Measurements from ENCODE around the gene N4BP3.

DNA sequence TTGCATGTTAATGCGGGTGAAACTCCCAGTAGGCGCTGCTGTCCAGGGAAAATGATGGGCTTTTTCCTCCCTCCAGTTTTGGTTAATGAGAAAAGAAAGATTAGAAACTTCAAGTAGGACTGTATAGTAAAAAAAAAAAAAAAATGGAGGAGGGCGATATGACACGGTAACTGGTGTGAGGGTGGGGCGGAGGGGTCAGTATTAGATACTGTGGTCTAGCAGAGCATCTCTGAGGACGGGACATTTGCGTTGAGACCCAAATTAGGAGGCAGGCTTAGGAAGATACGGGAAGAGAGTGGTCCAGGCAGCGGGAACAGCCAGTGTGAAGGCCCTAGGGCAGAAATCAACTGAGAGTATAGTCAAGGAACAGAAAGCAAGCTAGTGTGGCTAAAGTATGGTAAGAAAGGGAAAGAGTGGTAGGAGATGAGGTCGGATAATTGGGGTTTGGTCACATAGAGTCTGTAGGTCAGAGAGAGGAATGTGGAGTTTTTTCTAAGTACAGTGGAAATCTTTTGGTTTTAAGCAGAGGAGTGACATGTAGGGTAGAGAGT lies 18.2 kb downstream of the N4BP3 start:
- TF ChIP-seq CTCF (IDR thresholded peaks at IDR 0.05; ENCODE audit: insufficient read depth, low read length) (no peak), GABPA (IDR thresholded peaks at IDR 0.05; ENCODE audit: low read depth) (no peak), POLR2AphosphoS5 (IDR thresholded peaks at IDR 0.05; ENCODE audit: low read depth) (no peak), SPI1 (IDR thresholded peaks at IDR 0.05; ENCODE audit: borderline replicate concordance, low read depth) (no peak)
- TF ChIP-seq, protein P1, sequence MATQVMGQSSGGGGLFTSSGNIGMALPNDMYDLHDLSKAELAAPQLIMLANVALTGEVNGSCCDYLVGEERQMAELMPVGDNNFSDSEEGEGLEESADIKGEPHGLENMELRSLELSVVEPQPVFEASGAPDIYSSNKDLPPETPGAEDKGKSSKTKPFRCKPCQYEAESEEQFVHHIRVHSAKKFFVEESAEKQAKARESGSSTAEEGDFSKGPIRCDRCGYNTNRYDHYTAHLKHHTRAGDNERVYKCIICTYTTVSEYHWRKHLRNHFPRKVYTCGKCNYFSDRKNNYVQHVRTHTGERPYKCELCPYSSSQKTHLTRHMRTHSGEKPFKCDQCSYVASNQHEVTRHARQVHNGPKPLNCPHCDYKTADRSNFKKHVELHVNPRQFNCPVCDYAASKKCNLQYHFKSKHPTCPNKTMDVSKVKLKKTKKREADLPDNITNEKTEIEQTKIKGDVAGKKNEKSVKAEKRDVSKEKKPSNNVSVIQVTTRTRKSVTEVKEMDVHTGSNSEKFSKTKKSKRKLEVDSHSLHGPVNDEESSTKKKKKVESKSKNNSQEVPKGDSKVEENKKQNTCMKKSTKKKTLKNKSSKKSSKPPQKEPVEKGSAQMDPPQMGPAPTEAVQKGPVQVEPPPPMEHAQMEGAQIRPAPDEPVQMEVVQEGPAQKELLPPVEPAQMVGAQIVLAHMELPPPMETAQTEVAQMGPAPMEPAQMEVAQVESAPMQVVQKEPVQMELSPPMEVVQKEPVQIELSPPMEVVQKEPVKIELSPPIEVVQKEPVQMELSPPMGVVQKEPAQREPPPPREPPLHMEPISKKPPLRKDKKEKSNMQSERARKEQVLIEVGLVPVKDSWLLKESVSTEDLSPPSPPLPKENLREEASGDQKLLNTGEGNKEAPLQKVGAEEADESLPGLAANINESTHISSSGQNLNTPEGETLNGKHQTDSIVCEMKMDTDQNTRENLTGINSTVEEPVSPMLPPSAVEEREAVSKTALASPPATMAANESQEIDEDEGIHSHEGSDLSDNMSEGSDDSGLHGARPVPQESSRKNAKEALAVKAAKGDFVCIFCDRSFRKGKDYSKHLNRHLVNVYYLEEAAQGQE (IDR thresholded peaks at IDR 0.05; ENCODE audit: insufficient replicate concordance, low read depth) = no peak

Data from HL-60 (cell line).